Measurements from ENCODE around the gene PRIMPOL.

The PRIMPOL gene

DNA sequence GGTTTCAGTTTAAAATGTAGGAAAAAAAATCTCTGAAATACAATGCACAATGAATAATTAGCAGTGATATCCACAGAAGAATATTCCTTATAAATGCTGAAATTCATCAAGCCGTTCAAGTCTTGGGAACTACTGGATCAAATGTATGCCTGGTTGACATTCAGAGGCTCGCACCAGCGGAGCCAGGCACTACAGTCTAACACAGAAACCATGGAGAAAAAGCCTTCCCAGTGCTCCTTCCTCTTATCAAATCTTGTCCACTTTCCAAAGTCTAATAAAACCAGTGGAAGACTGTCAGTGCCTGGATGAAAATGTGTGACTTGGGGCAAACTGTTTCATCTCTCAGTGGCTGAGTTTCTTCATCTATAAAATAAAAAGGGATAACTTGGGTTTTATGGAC, 48.4 kb downstream of the PRIMPOL start:
- Histone ChIP-seq H3K9ac (ENCODE audit: low read length) (no peak overlapping the region), H3K36me3 (ENCODE audit: control insufficient read depth, insufficient read depth, low read length) (no peaks in the 10 kb centered on the region), H3K4me3 (ENCODE audit: low read length) (no peak overlapping the region)

DNA sequence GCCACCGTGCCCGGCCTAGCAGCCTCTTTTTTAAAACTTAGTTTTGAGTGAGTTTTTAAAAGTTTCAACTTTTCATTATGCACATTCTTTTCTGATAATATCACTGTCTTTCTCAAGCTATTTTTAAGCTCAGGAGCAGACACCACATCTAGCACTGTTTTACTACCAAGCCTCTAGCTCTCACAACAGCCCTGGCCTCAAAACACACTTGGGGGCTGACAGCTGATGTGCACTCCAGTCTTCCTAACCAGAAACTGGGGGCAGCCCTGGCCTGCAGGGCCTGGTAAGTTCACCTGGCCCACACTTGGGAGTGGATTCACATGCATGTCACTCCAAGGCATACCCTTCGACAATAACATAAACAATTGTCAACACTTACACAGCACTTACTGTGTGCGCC, 50.4 kb downstream of the PRIMPOL start:
- Histone ChIP-seq H3K4me1 (ENCODE audit: control insufficient read depth, insufficient read depth, low read length) (no peaks in the 10 kb centered on the region), H3K9me3 (ENCODE audit: control insufficient read depth, low read length) (no peaks in the 10 kb centered on the region), H3K27me3 (ENCODE audit: control insufficient read depth, insufficient read depth, low read length) (no peaks in the 10 kb centered on the region), H3K36me3 (ENCODE audit: control insufficient read depth, insufficient read depth, low read length) (no peaks in the 10 kb centered on the region), H3K4me3 (ENCODE audit: low read length) (no peak overlapping the region), H3K9ac (ENCODE audit: low read length) (no peak overlapping the region)

More for the DNA sequence above, 48.4 kb downstream of the PRIMPOL start:
- Histone ChIP-seq H3K27me3 (ENCODE audit: control insufficient read depth, insufficient read depth, low read length) (no peaks in the 10 kb centered on the region), H3K4me1 (ENCODE audit: control insufficient read depth, insufficient read depth, low read length) (no peaks in the 10 kb centered on the region), H3K9me3 (ENCODE audit: control insufficient read depth, low read length) (no peaks in the 10 kb centered on the region)

DNA sequence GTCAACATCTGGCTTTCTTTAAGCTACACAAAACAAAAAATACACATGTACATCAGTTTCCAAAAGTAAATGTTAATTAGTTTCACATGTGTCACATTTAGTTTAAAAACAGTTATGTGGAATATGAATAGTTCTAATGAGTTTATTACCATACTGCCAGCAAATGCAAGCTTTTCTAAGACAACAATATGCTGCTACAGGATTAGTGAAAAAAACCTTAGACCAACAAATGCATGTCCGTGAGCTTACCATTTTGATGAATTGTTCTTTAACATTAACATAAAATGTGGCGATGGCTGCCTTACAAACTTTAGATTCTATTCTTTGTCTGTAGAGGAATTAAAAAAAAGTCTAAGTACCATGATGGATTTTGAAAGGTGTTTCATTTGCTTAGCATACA, 52.6 kb downstream of the PRIMPOL start:
- Histone ChIP-seq H3K4me3 (ENCODE audit: low read length) (no peak overlapping the region), H3K9me3 (ENCODE audit: control insufficient read depth, low read length) (no peaks in the 10 kb centered on the region), H3K9ac (ENCODE audit: low read length) (no peak overlapping the region), H3K36me3 (ENCODE audit: control insufficient read depth, insufficient read depth, low read length) (no peaks in the 10 kb centered on the region), H3K27me3 (ENCODE audit: control insufficient read depth, insufficient read depth, low read length) (no peaks in the 10 kb centered on the region), H3K4me1 (ENCODE audit: control insufficient read depth, insufficient read depth, low read length) (no peaks in the 10 kb centered on the region)

DNA sequence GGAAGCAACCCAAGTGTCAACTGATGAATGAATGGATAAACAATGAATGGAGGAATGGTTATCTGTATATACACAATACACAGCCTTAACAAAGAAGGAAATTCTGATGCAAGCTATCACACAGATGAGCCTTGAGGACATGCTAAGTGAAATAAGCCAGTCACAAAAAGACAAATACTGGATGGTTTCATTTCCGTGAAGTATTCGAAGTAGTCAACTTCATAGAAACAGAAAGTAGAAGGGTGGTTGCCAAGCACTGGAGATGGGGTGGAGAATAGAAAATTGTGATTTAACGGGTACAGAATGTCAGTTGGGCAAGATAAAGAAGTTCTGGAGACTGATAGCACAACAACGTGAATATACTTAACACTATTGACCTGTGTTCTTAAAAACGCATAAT, 56.2 kb downstream of the PRIMPOL start:
- no peaks in the 10 kb centered on the region for H3K4me1 ChIP-seq (ENCODE audit: control insufficient read depth, insufficient read depth, low read length)
- no peaks in the 10 kb centered on the region for H3K36me3 ChIP-seq (ENCODE audit: control insufficient read depth, insufficient read depth, low read length)
- no peaks in the 10 kb centered on the region for H3K27me3 ChIP-seq (ENCODE audit: control insufficient read depth, insufficient read depth, low read length)
- H3K9me3 ChIP-seq (ENCODE audit: control insufficient read depth, low read length) = no peaks in the 10 kb centered on the region
- no peak overlapping the region for H3K9ac ChIP-seq (ENCODE audit: low read length)
- no peak overlapping the region for H3K4me3 ChIP-seq (ENCODE audit: low read length)

DNA sequence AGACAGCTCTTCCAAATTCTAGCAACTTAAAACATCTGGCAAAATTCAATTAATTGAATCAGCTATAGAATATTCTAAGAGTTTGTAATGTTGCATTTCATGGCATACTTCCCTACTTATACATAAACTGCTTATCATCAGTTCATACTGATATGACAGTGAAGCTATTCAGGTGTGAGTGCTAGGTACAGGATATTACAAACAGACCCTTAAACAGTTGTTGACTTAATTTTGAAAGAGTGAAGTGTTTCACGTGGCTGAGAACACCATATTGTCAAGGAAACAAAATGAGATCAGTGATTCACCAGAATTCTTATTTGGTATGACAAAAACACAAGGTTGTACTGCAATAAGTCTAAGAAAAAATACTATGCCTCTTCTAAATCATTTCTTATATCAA, 56.9 kb downstream of the PRIMPOL start:
- Histone ChIP-seq H3K9ac (ENCODE audit: low read length) (no peak overlapping the region), H3K4me1 (ENCODE audit: control insufficient read depth, insufficient read depth, low read length) (no peaks in the 10 kb centered on the region), H3K27me3 (ENCODE audit: control insufficient read depth, insufficient read depth, low read length) (no peaks in the 10 kb centered on the region), H3K36me3 (ENCODE audit: control insufficient read depth, insufficient read depth, low read length) (no peaks in the 10 kb centered on the region), H3K4me3 (ENCODE audit: low read length) (no peak overlapping the region), H3K9me3 (ENCODE audit: control insufficient read depth, low read length) (no peaks in the 10 kb centered on the region)

GRCh38 chr4:184712322-184712721, 62.8 kb downstream of the PRIMPOL start:
- no peaks in the 10 kb centered on the region for H3K27me3 ChIP-seq (ENCODE audit: control insufficient read depth, insufficient read depth, low read length)
- H3K9ac ChIP-seq (ENCODE audit: low read length) = no peak overlapping the region
- H3K4me3 ChIP-seq (ENCODE audit: low read length) = no peak overlapping the region
- H3K4me1 ChIP-seq (ENCODE audit: control insufficient read depth, insufficient read depth, low read length) = no peaks in the 10 kb centered on the region
- H3K9me3 ChIP-seq (ENCODE audit: control insufficient read depth, low read length) = no peaks in the 10 kb centered on the region
- no peaks in the 10 kb centered on the region for H3K36me3 ChIP-seq (ENCODE audit: control insufficient read depth, insufficient read depth, low read length)

GRCh38 chr4:184713887-184714286, 64.3 kb downstream of the PRIMPOL start:
- H3K4me3 ChIP-seq (ENCODE audit: low read length) = no peak overlapping the region
- no peaks in the 10 kb centered on the region for H3K4me1 ChIP-seq (ENCODE audit: control insufficient read depth, insufficient read depth, low read length)
- no peak overlapping the region for H3K9ac ChIP-seq (ENCODE audit: low read length)
- H3K27me3 ChIP-seq (ENCODE audit: control insufficient read depth, insufficient read depth, low read length) = no peaks in the 10 kb centered on the region
- H3K9me3 ChIP-seq (ENCODE audit: control insufficient read depth, low read length) = no peaks in the 10 kb centered on the region
- no peaks in the 10 kb centered on the region for H3K36me3 ChIP-seq (ENCODE audit: control insufficient read depth, insufficient read depth, low read length)

DNA sequence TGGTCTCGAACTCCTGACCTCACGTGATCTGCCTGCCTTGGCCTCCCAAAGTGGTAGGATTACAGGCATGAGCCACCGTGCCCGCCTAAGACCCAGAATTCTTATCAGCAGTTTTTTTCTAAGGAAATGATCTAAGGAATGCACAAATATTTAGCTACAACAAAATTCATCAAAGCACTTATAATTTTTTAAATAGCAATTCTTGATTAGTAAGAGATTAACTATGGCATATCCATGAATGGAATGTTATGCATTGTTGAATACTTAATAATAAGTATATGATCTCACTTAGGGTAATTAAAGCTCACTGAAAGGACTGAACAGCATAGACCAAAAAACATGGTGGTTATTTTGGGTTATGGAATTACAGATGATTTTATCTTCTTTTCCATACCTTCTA, 66.0 kb downstream of the PRIMPOL start:
- no peaks in the 10 kb centered on the region for H3K9me3 ChIP-seq (ENCODE audit: control insufficient read depth, low read length)
- H3K27me3 ChIP-seq (ENCODE audit: control insufficient read depth, insufficient read depth, low read length) = no peaks in the 10 kb centered on the region
- H3K4me3 ChIP-seq (ENCODE audit: low read length) = no peak overlapping the region
- H3K9ac ChIP-seq (ENCODE audit: low read length) = no peak overlapping the region
- H3K36me3 ChIP-seq (ENCODE audit: control insufficient read depth, insufficient read depth, low read length) = no peaks in the 10 kb centered on the region
- no peaks in the 10 kb centered on the region for H3K4me1 ChIP-seq (ENCODE audit: control insufficient read depth, insufficient read depth, low read length)

GRCh38 chr4:184719407-184719806, 69.9 kb downstream of the PRIMPOL start:
- H3K9me3 ChIP-seq (ENCODE audit: control insufficient read depth, low read length) = no peaks in the 10 kb centered on the region
- H3K9ac ChIP-seq (ENCODE audit: low read length) = no peak overlapping the region
- no peak overlapping the region for H3K4me3 ChIP-seq (ENCODE audit: low read length)
- no peaks in the 10 kb centered on the region for H3K4me1 ChIP-seq (ENCODE audit: control insufficient read depth, insufficient read depth, low read length)
- H3K27me3 ChIP-seq (ENCODE audit: control insufficient read depth, insufficient read depth, low read length) = no peaks in the 10 kb centered on the region
- no peaks in the 10 kb centered on the region for H3K36me3 ChIP-seq (ENCODE audit: control insufficient read depth, insufficient read depth, low read length)

- Histone ChIP-seq H3K9ac (ENCODE audit: low read length) (no peak overlapping the region), H3K4me3 (ENCODE audit: low read length) (no peak overlapping the region), H3K4me1 (ENCODE audit: control insufficient read depth, insufficient read depth, low read length) (no peaks in the 10 kb centered on the region), H3K36me3 (ENCODE audit: control insufficient read depth, insufficient read depth, low read length) (no peaks in the 10 kb centered on the region), H3K27me3 (ENCODE audit: control insufficient read depth, insufficient read depth, low read length) (no peaks in the 10 kb centered on the region), H3K9me3 (ENCODE audit: control insufficient read depth, low read length) (no peaks in the 10 kb centered on the region)
Observed at GRCh38 chr4:184721254-184721653, 71.7 kb downstream of the PRIMPOL start.

DNA sequence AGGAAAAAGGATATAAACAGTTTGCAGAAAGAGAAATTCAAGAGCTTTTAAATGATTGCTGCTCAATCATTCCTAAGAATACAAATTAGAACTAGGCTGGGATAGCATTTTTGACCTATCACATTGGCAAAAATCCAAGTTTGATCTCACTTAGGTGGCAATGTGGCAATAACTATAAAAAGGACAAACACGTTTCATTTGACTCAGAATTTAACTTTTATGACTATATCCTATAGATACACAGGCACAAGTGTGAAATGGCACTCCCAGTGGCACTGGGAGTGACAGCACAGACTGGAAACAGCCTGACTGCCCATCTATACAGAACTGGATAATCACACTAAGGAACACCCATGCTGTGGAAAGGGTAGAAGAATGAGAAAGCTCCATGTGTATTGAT, 73.3 kb downstream of the PRIMPOL start:
- Histone ChIP-seq H3K27me3 (ENCODE audit: control insufficient read depth, insufficient read depth, low read length) (no peaks in the 10 kb centered on the region), H3K9me3 (ENCODE audit: control insufficient read depth, low read length) (no peaks in the 10 kb centered on the region), H3K9ac (ENCODE audit: low read length) (no peak overlapping the region), H3K4me3 (ENCODE audit: low read length) (no peak overlapping the region), H3K4me1 (ENCODE audit: control insufficient read depth, insufficient read depth, low read length) (no peaks in the 10 kb centered on the region), H3K36me3 (ENCODE audit: control insufficient read depth, insufficient read depth, low read length) (no peaks in the 10 kb centered on the region)

DNA sequence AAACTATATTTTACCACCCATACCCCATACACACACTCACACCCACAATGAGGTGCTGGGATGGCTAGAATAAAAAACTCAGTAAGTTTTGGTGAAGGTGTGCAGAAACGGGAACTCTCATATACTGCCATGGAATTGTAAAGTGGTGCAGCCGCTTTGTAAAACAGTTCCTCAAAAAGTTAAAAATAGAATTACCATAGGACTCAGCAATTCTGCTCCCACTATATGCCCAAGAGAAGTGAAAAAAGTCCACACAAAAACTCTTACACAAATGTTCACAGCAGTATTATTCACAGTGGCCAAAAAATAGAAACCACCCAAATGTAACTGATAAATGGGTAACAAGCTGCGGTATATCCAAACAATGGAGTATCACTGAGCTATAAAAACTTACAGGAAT, 77.9 kb downstream of the PRIMPOL start:
- peaks cover 11% of the 10 kb centered on the region for H3K4me1 ChIP-seq (ENCODE audit: control insufficient read depth, insufficient read depth, low read length)
- H3K9ac ChIP-seq (ENCODE audit: low read length) = no peak overlapping the region
- no peaks in the 10 kb centered on the region for H3K27me3 ChIP-seq (ENCODE audit: control insufficient read depth, insufficient read depth, low read length)
- no peak overlapping the region for H3K4me3 ChIP-seq (ENCODE audit: low read length)
- H3K36me3 ChIP-seq (ENCODE audit: control insufficient read depth, insufficient read depth, low read length) = no peaks in the 10 kb centered on the region
- no peaks in the 10 kb centered on the region for H3K9me3 ChIP-seq (ENCODE audit: control insufficient read depth, low read length)

- Histone ChIP-seq H3K9ac (ENCODE audit: low read length) (no peak overlapping the region), H3K9me3 (ENCODE audit: control insufficient read depth, low read length) (no peaks in the 10 kb centered on the region), H3K27me3 (ENCODE audit: control insufficient read depth, insufficient read depth, low read length) (no peaks in the 10 kb centered on the region), H3K4me3 (ENCODE audit: low read length) (no peak overlapping the region), H3K36me3 (ENCODE audit: control insufficient read depth, insufficient read depth, low read length) (no peaks in the 10 kb centered on the region), H3K4me1 (ENCODE audit: control insufficient read depth, insufficient read depth, low read length) (peaks cover 11% of the 10 kb centered on the region)
Observed at GRCh38 chr4:184728858-184729257, 79.3 kb downstream of the PRIMPOL start.

Data from mucosa of stomach (tissue), 1 donor.